GM12878 (cell line): Measurements from ENCODE around the gene AGBL1. TPM values are rescaled to one million over a fixed set of nuclear protein-coding genes. Genes with fewer than 3 reads are reported as not detected.

Experiments used
- ATAC-seq: fragments of 200-7000 bp; cut with Tn5 transposase; 3 replicates; pipeline ENCODE4 v1.9.1; 2020; ENCODE audit warnings: mild to moderate bottlenecking, moderate library complexity
- BruUV-seq: library from RNA; stranded (reverse); fragments of 400-500 nt; replicated peaks from 2 replicates; lab custom pipeline; 2021; lab: Mats Ljungman, UMichigan
- CTCF ChIA-PET: fragments of 300-600 bp; sonication (Branson Sonifier 250); formaldehyde crosslinking; extraction: SDS; loops from one replicate; lab custom pipeline; 2021; ENCODE audit warnings: inconsistent platforms; lab: Yijun Ruan, JAX
- POLR2A ChIA-PET: fragments of 350-600 bp; formaldehyde crosslinking; extraction: SDS; loops from one replicate; lab custom pipeline; 2021; ENCODE audit warnings: inconsistent platforms; lab: Charles Lee
- RAD21 ChIA-PET: fragments of 300-600 bp; sonication (Branson Sonifier 250); formaldehyde crosslinking; loops from one replicate; lab custom pipeline; 2023; ENCODE audit warnings: antibody characterized with exemption; ENCODE audit not compliant: unreplicated experiment; lab: Charles Lee
- SMC1A ChIA-PET: fragments of 300-600 bp; sonication (Branson Sonifier 250); formaldehyde crosslinking; loops from one replicate; lab custom pipeline; 2023; ENCODE audit not compliant: unreplicated experiment, uncharacterized antibody; lab: Charles Lee
- DNase-seq: peaks from one replicate; pipeline ENCODE4 v3.0.0-alpha.2; 2011; ENCODE audit warnings: low read depth, low spot score
- FAIRE-seq: peaks from 3 replicates; lab custom pipeline; 2011; peaks lifted over from hg19 to GRCh38; lab: Jason Lieb, UNC
- H2AFZ ChIP-seq: 2 replicates; pipeline ENCODE4 v1.6.0; 2011; ENCODE audit warnings: low read depth, low read length, control low read depth; ENCODE audit not compliant: control insufficient read depth
- H3K27ac ChIP-seq: 2 replicates; pipeline ENCODE4 v1.5.1; 2011; ENCODE audit warnings: control low read depth; ENCODE audit not compliant: control insufficient read depth, insufficient read depth
- H3K27me3 ChIP-seq, 2 experiments: replicated peaks in 1 of 2; 2 replicates each; pipeline versions ENCODE4 v1.6.0 to v1.6.1; 2011; ENCODE audit warnings: low read length in 1 of 2; ENCODE audit not compliant: control insufficient read depth in 2 of 2, insufficient read depth in 2 of 2
- H3K36me3 ChIP-seq, 2 experiments: 2 replicates each; pipeline ENCODE4 v1.5.1; 2011; ENCODE audit warnings: low read length in 1 of 2; ENCODE audit not compliant: control insufficient read depth in 2 of 2, insufficient read depth in 2 of 2
- H3K4me1 ChIP-seq: 2 replicates; pipeline ENCODE4 v1.6.1; 2011; ENCODE audit warnings: mild to moderate bottlenecking, low read length, moderate library complexity, mixed read lengths; ENCODE audit not compliant: control insufficient read depth, insufficient read depth
- H3K4me2 ChIP-seq: 2 replicates; pipeline ENCODE4 v1.6.0; 2011; ENCODE audit warnings: control low read depth; ENCODE audit not compliant: control insufficient read depth, insufficient read depth
- H3K4me3 ChIP-seq: fragments of 200-600 bp; sonication (generic); 2 replicates; pipeline ENCODE4 v1.5.1; 2016
- H3K79me2 ChIP-seq: 2 replicates; pipeline ENCODE4 v1.6.0; 2011; ENCODE audit warnings: low read length; ENCODE audit not compliant: control insufficient read depth, insufficient read depth
- H3K9ac ChIP-seq: 2 replicates; pipeline ENCODE4 v1.8.0; 2011; ENCODE audit warnings: low read length, control low read depth, mixed read lengths; ENCODE audit not compliant: control insufficient read depth, insufficient read depth
- H3K9me3 ChIP-seq: replicated peaks from 3 replicates; pipeline ENCODE4 v1.5.1; 2011; ENCODE audit warnings: mild to moderate bottlenecking, low read length; ENCODE audit not compliant: control insufficient read depth, insufficient read depth
- H4K20me1 ChIP-seq: 2 replicates; pipeline ENCODE4 v1.6.0; 2011; ENCODE audit not compliant: control insufficient read depth, insufficient read depth
- CEBPB ChIP-seq, 2 experiments: fragments of 150-350 bp in 1 of 2; IDR thresholded peaks; 2 replicates each; pipeline ENCODE4 v1.6.1; 2012 to 2014; ENCODE audit warnings: low read depth in 2 of 2, low read length in 2 of 2, borderline replicate concordance in 1 of 2, inconsistent platforms in 1 of 2
- ETV6 ChIP-seq, 2 experiments: fragments of 450-650 bp in 1 of 2; IDR thresholded peaks in 1 of 2; conservative IDR thresholded peaks in 1 of 2; 2 replicates each; pipeline ENCODE4 v1.6.1; 2014; ENCODE audit warnings: antibody characterized with exemption in 1 of 2, borderline replicate concordance in 1 of 2, low read depth in 1 of 2, mild to moderate bottlenecking in 1 of 2, moderate library complexity in 1 of 2
- EZH2 ChIP-seq: IDR thresholded peaks from 2 replicates; pipeline ENCODE4 v1.6.1; 2012; ENCODE audit warnings: low read depth, mild to moderate bottlenecking, control low read depth, inconsistent platforms, low read length, borderline replicate concordance; ENCODE audit not compliant: control insufficient read depth
- IRF5 ChIP-seq: fragments of 450-650 bp; IDR thresholded peaks from 2 replicates; pipeline ENCODE4 v1.6.1; 2017; ENCODE audit warnings: borderline replicate concordance
- MEF2B ChIP-seq: fragments of 450-650 bp; IDR thresholded peaks from 2 replicates; pipeline ENCODE4 v1.6.1; 2018; ENCODE audit warnings: mild to moderate bottlenecking, moderate library complexity; ENCODE audit not compliant: partially characterized antibody, poor library complexity, severe bottlenecking
- MXI1 ChIP-seq: fragments of 150-350 bp; IDR thresholded peaks from 2 replicates; pipeline ENCODE4 v1.6.1; 2011; ENCODE audit warnings: low read depth, mild to moderate bottlenecking, inconsistent platforms, low read length, improper control_type of control experiment
- SREBF2 ChIP-seq: IDR thresholded peaks from 2 replicates; pipeline ENCODE4 v1.6.1; 2012; ENCODE audit warnings: mild to moderate bottlenecking, low read length
- SUZ12 ChIP-seq: fragments of 200-600 bp; sonication (generic); IDR thresholded peaks from one replicate; pipeline ENCODE4 v1.6.1; 2018; ENCODE audit warnings: antibody characterized with exemption, mild to moderate bottlenecking; ENCODE audit not compliant: unreplicated experiment
- TBL1XR1 ChIP-seq: IDR thresholded peaks from 2 replicates; pipeline ENCODE4 v1.6.1; 2012; ENCODE audit warnings: low read depth, low read length, improper control_type of control experiment
- WRNIP1 ChIP-seq: IDR thresholded peaks from 2 replicates; pipeline ENCODE4 v1.6.1; 2011; ENCODE audit warnings: low read depth, low read length, improper control_type of control experiment, borderline replicate concordance
- ZNF592 ChIP-seq: fragments of 450-650 bp; IDR thresholded peaks from 2 replicates; pipeline ENCODE4 v1.6.1; 2017; ENCODE audit warnings: mild to moderate bottlenecking, moderate library complexity
- ZNF622 ChIP-seq: fragments of 450-650 bp; IDR thresholded peaks from 2 replicates; pipeline ENCODE4 v1.6.1; 2017; ENCODE audit warnings: mild to moderate bottlenecking, inconsistent platforms
- ZSCAN29 ChIP-seq: fragments of 450-650 bp; IDR thresholded peaks from 2 replicates; pipeline ENCODE4 v1.6.1; 2017; ENCODE audit warnings: mild to moderate bottlenecking, moderate library complexity
- ZZZ3 ChIP-seq: IDR thresholded peaks from 2 replicates; pipeline ENCODE4 v1.6.1; 2011; ENCODE audit warnings: low read depth; ENCODE audit not compliant: control insufficient read depth, insufficient read length
- WGBS: methylation state at CpG from one replicate; pipeline ENCODE4 v1.1.6; 2016; ENCODE audit warnings: low lambda C conversion rate; ENCODE audit not compliant: insufficient replicate concordance, insufficient coverage; ENCODE audit errors: missing lambda C conversion rate; 5-methylcytosine and 5-hydroxymethylcytosine counted together
- in situ Hi-C: fragments of 300-500 bp; cut with MboI; formaldehyde crosslinking; loops from 9 replicates; pipeline ENCODE4 v1.14.3; 2018; ENCODE audit warnings: mixed read lengths
- intact Hi-C: fragments of 100-400 bp; cut with micrococcal nuclease; formaldehyde crosslinking; loops from one replicate; pipeline ENCODE4 v1.14.2; 2022; ENCODE audit not compliant: unreplicated experiment
- polyA plus RNA-seq, 11 experiments: library from polyadenylated mRNA; depleted of rRNA in 4 of 11; unstranded in 6 of 11; stranded (reverse) in 5 of 11; fragments of >200 nt; fragmentation: Nextera tagmentation in 4 of 11; fragmentation: Illumina TruSeq in 1 of 11; extraction: Ambion mirVana in 4 of 11; extraction: Trizol in 1 of 11; gene quantifications; 1 replicate in 1 of 11; 2 replicates in 10 of 11; pipeline versions ENCODE4 v1.2.1 to v1.2.3, GENCODE V29; 2011 to 2016; ENCODE audit warnings: inconsistent platforms in 2 of 11, missing spikeins in 2 of 11, low read depth in 1 of 11
- total RNA-seq, 4 experiments: library from RNA; depleted of rRNA in 3 of 4; stranded (reverse); fragments of >200 nt in 3 of 4; fragmentation: Illumina TruSeq in 1 of 4; extraction: Trizol in 1 of 4; gene quantifications; 2 replicates each; pipeline versions ENCODE4 v1.2.1 to v1.2.3, GENCODE V29; 2013 to 2021
- TF ChIP-seq, protein P1 (sequence below): fragments of 450-650 bp; IDR thresholded peaks from 2 replicates; pipeline ENCODE4 v1.6.1; 2017; ENCODE audit warnings: mild to moderate bottlenecking

AGBL1 gene
- total and polyA plus RNA-seq, 10 of the 15 experiments (the other 5 are each of a cell fraction or from before 2014, with no cell fraction given), result not detected

- TF ChIP-seq ZZZ3, result no peak
- no peak for TF ChIP-seq ETV6 (conservative IDR thresholded peaks at IDR 0.05 in 1 of 2, IDR thresholded peaks at IDR 0.05 in 1 of 2; ENCODE audit: borderline replicate concordance in 1 of 2, low read depth in 1 of 2)
- no peak for TF ChIP-seq EZH2
- TF ChIP-seq SUZ12, result no peak
- TF ChIP-seq ZNF622, result no peak
- no peak for TF ChIP-seq ZSCAN29
- TF ChIP-seq WRNIP1, result no peak
These were observed 831.4 kb downstream of the AGBL1 start (continued) for GRCh38 chr15:86911022-86911421.

- ChIA-PET POLR2A (no interaction called here), RAD21 (no interaction called here), SMC1A (no interaction called here), CTCF (no interaction called here)
- no peak overlapping the region for H3K4me3 ChIP-seq
- H3K79me2 ChIP-seq, result no peaks in the 10 kb centered on the region
- no peaks in the 10 kb centered on the region for H3K27me3 ChIP-seq
- H3K9me3 ChIP-seq, result no peaks in the 10 kb centered on the region
- in situ Hi-C loops (no loop called here), intact Hi-C loops (no loop called here)
- no TSS peak for BruUV-seq
- H4K20me1 ChIP-seq, result no peaks in the 10 kb centered on the region
- 82% methylated on average over 1 of the region's 1 CpG for WGBS
- H3K27ac ChIP-seq, result no peak overlapping the region
- no peak overlapping the region for H3K9ac ChIP-seq
- no peak for ATAC-seq
- no peak for DNase-seq
- H3K4me2 ChIP-seq, result no peak overlapping the region
- H3K4me1 ChIP-seq, result no peaks in the 10 kb centered on the region
- no peak overlapping the region for H2AFZ ChIP-seq
- no peak for FAIRE-seq
- H3K36me3 ChIP-seq, result no peaks in the 10 kb centered on the region
- TF ChIP-seq CEBPB (IDR thresholded peaks at IDR 0.05; ENCODE audit: borderline replicate concordance in 1 of 2, low read depth in 2 of 2, low read length in 2 of 2), result no peak
- no peak for TF ChIP-seq IRF5
- TF ChIP-seq TBL1XR1, result no peak
- no peak for TF ChIP-seq ZNF592
- TF ChIP-seq SREBF2, result no peak
- TF ChIP-seq MEF2B, result no peak
- TF ChIP-seq, protein P1, sequence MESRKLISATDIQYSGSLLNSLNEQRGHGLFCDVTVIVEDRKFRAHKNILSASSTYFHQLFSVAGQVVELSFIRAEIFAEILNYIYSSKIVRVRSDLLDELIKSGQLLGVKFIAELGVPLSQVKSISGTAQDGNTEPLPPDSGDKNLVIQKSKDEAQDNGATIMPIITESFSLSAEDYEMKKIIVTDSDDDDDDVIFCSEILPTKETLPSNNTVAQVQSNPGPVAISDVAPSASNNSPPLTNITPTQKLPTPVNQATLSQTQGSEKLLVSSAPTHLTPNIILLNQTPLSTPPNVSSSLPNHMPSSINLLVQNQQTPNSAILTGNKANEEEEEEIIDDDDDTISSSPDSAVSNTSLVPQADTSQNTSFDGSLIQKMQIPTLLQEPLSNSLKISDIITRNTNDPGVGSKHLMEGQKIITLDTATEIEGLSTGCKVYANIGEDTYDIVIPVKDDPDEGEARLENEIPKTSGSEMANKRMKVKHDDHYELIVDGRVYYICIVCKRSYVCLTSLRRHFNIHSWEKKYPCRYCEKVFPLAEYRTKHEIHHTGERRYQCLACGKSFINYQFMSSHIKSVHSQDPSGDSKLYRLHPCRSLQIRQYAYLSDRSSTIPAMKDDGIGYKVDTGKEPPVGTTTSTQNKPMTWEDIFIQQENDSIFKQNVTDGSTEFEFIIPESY, result no peak
- no peak for TF ChIP-seq MXI1
These were observed 833.0 kb downstream of the AGBL1 start for GRCh38 chr15:86912661-86913060.
